ENCODE measurements around the gene BEGAIN. TPM values are rescaled to one million over a fixed set of nuclear protein-coding genes. Genes with fewer than 3 reads are reported as not detected.

Gene BEGAIN
- total RNA-seq, 4 donors from 2014 or later, result 0.25 to 0.49 (median 0.26) TPM; not detected in 1

DNA sequence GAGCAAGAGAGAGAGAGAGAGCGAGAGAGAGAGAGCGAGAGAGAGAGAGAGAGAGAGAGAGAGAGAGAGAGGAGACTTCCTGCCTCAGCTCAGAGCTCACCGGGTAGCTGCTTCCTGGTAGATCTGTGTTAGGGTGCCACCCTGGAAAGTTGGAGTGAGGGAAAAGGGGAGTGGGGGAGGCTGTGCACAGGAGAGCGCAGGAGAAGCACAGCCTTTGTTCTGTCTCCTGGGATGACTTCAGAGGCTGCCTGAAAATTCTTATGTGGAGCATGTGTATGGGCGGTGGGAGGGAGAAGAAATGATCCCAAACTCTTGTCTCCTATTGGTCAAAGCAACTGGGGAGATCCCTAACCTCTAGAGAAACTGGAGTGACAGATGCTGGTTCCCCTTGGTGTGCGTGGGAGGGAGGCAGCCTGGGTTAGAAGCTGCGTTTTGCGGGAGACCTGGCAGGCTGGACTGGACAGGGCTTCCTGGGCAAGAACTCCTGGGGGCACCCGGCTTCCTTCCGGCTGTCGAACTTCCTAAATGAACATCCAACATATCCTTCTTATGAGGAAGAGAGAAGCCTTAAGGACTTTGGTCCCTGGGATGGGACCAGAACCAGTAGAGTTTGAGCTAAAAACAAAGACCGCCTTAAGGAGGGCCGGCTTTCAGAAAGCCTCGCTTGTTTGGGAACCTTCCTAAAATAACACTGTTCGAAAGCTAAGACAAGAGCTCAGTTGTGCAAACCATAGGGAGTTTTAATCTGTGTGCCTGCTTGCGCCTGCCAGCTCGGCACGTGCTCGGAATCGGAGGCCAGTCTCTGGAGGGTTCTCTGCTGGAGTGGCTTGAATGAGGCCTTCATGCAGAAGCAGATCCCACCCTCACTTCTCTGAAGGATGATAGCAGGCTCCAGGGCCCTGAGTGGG lies 30.4 kb upstream of the BEGAIN start:
- no peak for DNase-seq
- H3K27me3 ChIP-seq, result peaks cover 0 to 5% (median 2%) of the 10 kb centered on the region in 3 donors
- intact Hi-C loops (cut with DNase I; ENCODE audit: low total_unique reads) (no loop called here), in situ Hi-C loops (cut with MboI; ENCODE audit: low sequenced_read_pairs in 4 of 4) (no loop called here)
- H3K9me3 ChIP-seq, result no peaks in the 10 kb centered on the region
- no peak overlapping the region for H3K4me3 ChIP-seq
- H3K4me1 ChIP-seq, result peaks cover 0 to 8% of the 10 kb centered on the region in 2 donors
- ATAC-seq, result no peak
- no peaks in the 10 kb centered on the region for H3K36me3 ChIP-seq
- TF ChIP-seq, protein P1, sequence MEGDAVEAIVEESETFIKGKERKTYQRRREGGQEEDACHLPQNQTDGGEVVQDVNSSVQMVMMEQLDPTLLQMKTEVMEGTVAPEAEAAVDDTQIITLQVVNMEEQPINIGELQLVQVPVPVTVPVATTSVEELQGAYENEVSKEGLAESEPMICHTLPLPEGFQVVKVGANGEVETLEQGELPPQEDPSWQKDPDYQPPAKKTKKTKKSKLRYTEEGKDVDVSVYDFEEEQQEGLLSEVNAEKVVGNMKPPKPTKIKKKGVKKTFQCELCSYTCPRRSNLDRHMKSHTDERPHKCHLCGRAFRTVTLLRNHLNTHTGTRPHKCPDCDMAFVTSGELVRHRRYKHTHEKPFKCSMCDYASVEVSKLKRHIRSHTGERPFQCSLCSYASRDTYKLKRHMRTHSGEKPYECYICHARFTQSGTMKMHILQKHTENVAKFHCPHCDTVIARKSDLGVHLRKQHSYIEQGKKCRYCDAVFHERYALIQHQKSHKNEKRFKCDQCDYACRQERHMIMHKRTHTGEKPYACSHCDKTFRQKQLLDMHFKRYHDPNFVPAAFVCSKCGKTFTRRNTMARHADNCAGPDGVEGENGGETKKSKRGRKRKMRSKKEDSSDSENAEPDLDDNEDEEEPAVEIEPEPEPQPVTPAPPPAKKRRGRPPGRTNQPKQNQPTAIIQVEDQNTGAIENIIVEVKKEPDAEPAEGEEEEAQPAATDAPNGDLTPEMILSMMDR (IDR thresholded peaks at IDR 0.05 in 4 of 5, conservative IDR thresholded peaks at IDR 0.05 in 1 of 5), result no peak
- TF ChIP-seq POLR2A (IDR thresholded peaks at IDR 0.05), result no peak
- H3K27ac ChIP-seq, result no peak overlapping the region

DNA sequence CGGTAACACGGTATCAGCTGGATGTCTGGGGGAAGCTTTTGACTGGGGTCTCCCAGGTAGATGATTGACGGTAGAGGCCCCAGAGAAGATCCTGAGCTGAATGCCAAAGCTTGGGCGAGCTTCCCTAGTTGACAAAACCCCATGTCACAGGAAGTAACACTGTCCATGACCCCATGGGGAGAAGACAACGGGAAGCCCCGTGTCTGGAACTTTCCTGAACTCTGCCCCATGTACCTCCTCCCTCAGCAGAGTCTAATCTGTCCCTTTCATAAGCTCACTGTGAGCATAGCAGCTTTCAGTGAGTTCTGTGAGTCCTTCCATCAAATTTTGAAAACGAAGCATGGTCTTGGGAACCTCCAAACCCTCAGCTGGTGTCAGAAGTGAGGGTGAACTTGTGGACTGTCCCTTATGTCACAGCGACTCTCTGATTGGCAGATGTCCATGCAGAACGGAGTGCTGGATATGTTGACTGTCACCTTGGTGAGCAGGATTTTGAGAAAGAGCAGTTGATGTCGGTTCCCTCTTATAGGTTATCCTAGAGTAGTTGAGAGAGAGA lies 29.7 kb upstream of the BEGAIN start:
- H3K27me3 ChIP-seq, result peaks cover 0 to 3% (median 2%) of the 10 kb centered on the region in 3 donors
- in situ Hi-C loops (cut with MboI; ENCODE audit: low sequenced_read_pairs in 4 of 4), result no loop called here
- intact Hi-C loops (cut with DNase I; ENCODE audit: low total_unique reads), result no loop called here
- no peaks in the 10 kb centered on the region for H3K9me3 ChIP-seq
- peaks cover 0 to 8% of the 10 kb centered on the region in 2 donors for H3K4me1 ChIP-seq
- no peak overlapping the region for H3K4me3 ChIP-seq
- ATAC-seq (no peak), DNase-seq (no peak)
- H3K36me3 ChIP-seq, result no peaks in the 10 kb centered on the region
- no peak for TF ChIP-seq POLR2A (IDR thresholded peaks at IDR 0.05)
- TF ChIP-seq, protein P1 (IDR thresholded peaks at IDR 0.05 in 4 of 5, conservative IDR thresholded peaks at IDR 0.05 in 1 of 5), result no peak
- no peak overlapping the region for H3K27ac ChIP-seq

DNA sequence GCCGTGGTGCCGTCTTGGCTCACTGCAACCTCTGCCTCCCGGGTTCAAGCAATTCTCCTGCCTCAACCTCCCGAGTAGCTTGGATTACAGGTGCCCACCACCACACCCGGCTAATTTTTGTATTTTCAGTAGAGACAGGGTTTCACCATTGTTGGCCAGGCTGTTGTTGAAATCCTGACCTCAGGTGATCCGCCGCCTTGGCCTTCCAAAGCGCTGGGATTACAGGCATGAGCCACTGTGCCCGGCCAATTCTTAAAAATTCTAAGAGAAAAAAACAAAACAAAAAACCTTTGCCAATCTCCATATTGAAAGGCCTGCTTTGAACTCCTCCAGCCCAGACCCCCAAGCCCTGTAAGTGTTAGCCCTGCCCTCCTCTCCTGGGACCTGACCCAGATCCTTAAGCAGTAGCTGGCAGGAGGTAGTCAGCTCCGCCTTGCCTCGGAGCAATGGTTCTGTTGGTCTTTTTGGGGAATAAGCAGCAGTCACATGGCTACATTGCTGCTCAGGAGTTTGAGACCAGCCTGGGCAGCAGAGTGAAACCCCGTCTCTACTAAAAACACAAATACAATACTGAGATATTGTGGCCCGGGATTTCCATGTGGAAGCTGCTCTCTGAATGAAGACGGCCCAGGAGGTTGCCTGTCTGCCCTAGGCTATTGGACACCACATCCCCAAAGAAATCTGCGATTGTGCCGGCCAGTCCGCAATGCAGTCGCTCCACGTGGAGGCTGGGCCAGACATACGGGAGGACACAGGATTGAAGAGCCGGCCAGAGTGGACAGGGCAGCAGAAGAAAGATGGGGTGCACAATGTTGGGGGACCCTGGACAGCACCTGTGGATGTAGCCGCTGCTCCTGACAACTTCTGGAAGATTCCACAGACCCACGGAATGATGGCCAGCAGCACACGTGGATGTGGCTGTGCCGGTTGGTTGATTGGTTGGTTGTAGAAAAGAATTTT lies 28.8 kb upstream of the BEGAIN start:
- TF ChIP-seq, protein P1 (IDR thresholded peaks at IDR 0.05 in 4 of 5, conservative IDR thresholded peaks at IDR 0.05 in 1 of 5), result no peak
- no peak for TF ChIP-seq POLR2A (IDR thresholded peaks at IDR 0.05)
- Histone ChIP-seq H3K9me3 (no peaks in the 10 kb centered on the region), H3K27ac (no peak overlapping the region), H3K27me3 (peaks cover 0 to 3% (median 2%) of the 10 kb centered on the region in 3 donors), H3K4me1 (peaks cover 0 to 8% of the 10 kb centered on the region in 2 donors), H3K36me3 (no peaks in the 10 kb centered on the region), H3K4me3 (no peak overlapping the region)
- ATAC-seq (no peak), DNase-seq (no peak)
- intact Hi-C loops (cut with DNase I; ENCODE audit: low total_unique reads) (no loop called here), in situ Hi-C loops (cut with MboI; ENCODE audit: low sequenced_read_pairs in 4 of 4) (no loop called here)

DNA sequence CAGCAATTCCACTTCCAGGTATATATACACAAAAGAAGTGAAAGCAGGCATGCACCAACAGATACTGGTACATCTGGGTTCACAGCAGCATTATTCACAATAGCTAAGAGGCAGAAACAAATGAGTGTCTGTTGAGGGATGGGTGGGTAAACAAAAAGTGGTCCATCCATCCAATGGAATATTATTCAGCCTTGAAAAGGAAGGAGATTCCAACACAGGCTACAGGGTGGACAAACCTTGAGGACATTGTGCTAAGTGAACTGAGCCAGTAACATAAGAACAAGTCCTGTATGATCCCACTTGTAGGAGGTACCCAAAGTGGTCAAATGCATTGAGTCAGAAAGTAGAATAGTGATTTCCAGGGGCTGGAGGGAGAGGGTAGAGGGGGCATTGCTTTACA lies 27.6 kb upstream of the BEGAIN start:
- in situ Hi-C loops (cut with MboI; ENCODE audit: low sequenced_read_pairs in 4 of 4) (no loop called here), intact Hi-C loops (cut with DNase I; ENCODE audit: low total_unique reads) (no loop called here)
- H3K27me3 ChIP-seq, result peaks cover 0 to 3% (median 2%) of the 10 kb centered on the region in 3 donors
- no peak overlapping the region for H3K27ac ChIP-seq
- no peaks in the 10 kb centered on the region for H3K36me3 ChIP-seq
- no peak for TF ChIP-seq POLR2A (IDR thresholded peaks at IDR 0.05)
- TF ChIP-seq, protein P1 (IDR thresholded peaks at IDR 0.05 in 4 of 5, conservative IDR thresholded peaks at IDR 0.05 in 1 of 5), result no peak
- no peak for DNase-seq
- no peak for ATAC-seq
- no peaks in the 10 kb centered on the region for H3K9me3 ChIP-seq
- no peak overlapping the region for H3K4me3 ChIP-seq
- H3K4me1 ChIP-seq, result peaks cover 0 to 8% of the 10 kb centered on the region in 2 donors

Data from gastrocnemius medialis (tissue), 4 donors.